Progenitor cell of endocrine pancreas (in vitro differentiated cells): Measurements from ENCODE around the gene SLC25A34. TPM values are rescaled to one million over a fixed set of nuclear protein-coding genes. Genes with fewer than 3 reads are reported as not detected.

Experiments
- DNase-seq: peaks from one replicate; pipeline ENCODE4 v3.0.0; 2021; ENCODE audit warnings: low spot score; ENCODE audit not compliant: unreplicated experiment
- H3K27ac Mint-ChIP-seq: 2 replicates; pipeline ENCODE4 v1.8.0; 2021; ENCODE audit warnings: mild to moderate bottlenecking, moderate library complexity, mixed read lengths
- H3K27me3 Mint-ChIP-seq: 2 replicates; pipeline ENCODE4 v1.8.0; 2021; ENCODE audit warnings: mixed read lengths
- H3K36me3 Mint-ChIP-seq: 2 replicates; pipeline ENCODE4 v1.8.0; 2022; ENCODE audit warnings: mixed read lengths; ENCODE audit not compliant: insufficient read depth
- H3K4me1 Mint-ChIP-seq: 2 replicates; pipeline ENCODE4 v1.8.0; 2021; ENCODE audit warnings: low read depth, mixed read lengths
- H3K4me3 Mint-ChIP-seq: 2 replicates; pipeline ENCODE4 v1.8.0; 2021; ENCODE audit warnings: low read depth, mild to moderate bottlenecking, moderate library complexity, mixed read lengths
- H3K9me3 Mint-ChIP-seq: 2 replicates; pipeline ENCODE4 v1.8.0; 2021; ENCODE audit warnings: low read depth, mixed read lengths
- CTCF ChIP-seq: fragments of 200-600 bp; sonication (generic); IDR thresholded peaks from one replicate; pipeline ENCODE4 v1.5.0; 2021; ENCODE audit warnings: antibody characterized with exemption, mild to moderate bottlenecking; ENCODE audit not compliant: unreplicated experiment
- total RNA-seq: library from RNA; stranded (reverse); gene quantifications from 2 replicates; pipeline ENCODE4 v1.2.1, GENCODE V29; 2021

Gene SLC25A34
- total RNA-seq, 1 donor from 2014 or later: 6.0 TPM

- no peaks in the 10 kb centered on the region for H3K9me3 Mint-ChIP-seq
- H3K27ac Mint-ChIP-seq: no peak overlapping the region
- peaks cover 8% of the 10 kb centered on the region for H3K36me3 Mint-ChIP-seq
- H3K27me3 Mint-ChIP-seq: no peaks in the 10 kb centered on the region
- H3K4me1 Mint-ChIP-seq: peaks cover 8% of the 10 kb centered on the region
- DNase-seq: no peak
- TF ChIP-seq CTCF: no peak
- no peak overlapping the region for H3K4me3 Mint-ChIP-seq
Observed at GRCh38 chr1:15707239-15707925, 28.7 kb upstream of the SLC25A34 start.

GRCh38 chr1:15708486-15709137, 27.4 kb upstream of the SLC25A34 start:
- H3K27ac Mint-ChIP-seq: no peak overlapping the region
- no peaks in the 10 kb centered on the region for H3K9me3 Mint-ChIP-seq
- no peak for DNase-seq
- no peak for TF ChIP-seq CTCF
- H3K4me3 Mint-ChIP-seq: no peak overlapping the region
- peaks cover 8% of the 10 kb centered on the region for H3K36me3 Mint-ChIP-seq
- H3K27me3 Mint-ChIP-seq: no peaks in the 10 kb centered on the region
- H3K4me1 Mint-ChIP-seq: peaks cover 1% of the 10 kb centered on the region

GRCh38 chr1:15709226-15709625, 26.8 kb upstream of the SLC25A34 start:
- TF ChIP-seq CTCF: no peak
- H3K9me3 Mint-ChIP-seq: no peaks in the 10 kb centered on the region

GRCh38 chr1:15712168-15712567, 23.9 kb upstream of the SLC25A34 start:
- Mint-ChIP-seq H3K4me1 (no peaks in the 10 kb centered on the region), H3K27me3 (no peaks in the 10 kb centered on the region), H3K4me3 (no peak overlapping the region), H3K27ac (no peak overlapping the region), H3K36me3 (peaks cover 1% of the 10 kb centered on the region), H3K9me3 (no peaks in the 10 kb centered on the region)
- TF ChIP-seq CTCF: no peak
- no peak for DNase-seq

More at GRCh38 chr1:15709226-15709625, 26.8 kb upstream of the SLC25A34 start:
- H3K27me3 Mint-ChIP-seq: no peaks in the 10 kb centered on the region
- no peak for DNase-seq
- H3K27ac Mint-ChIP-seq: peak overlapping the region; percentile 24
- H3K36me3 Mint-ChIP-seq: peaks cover 8% of the 10 kb centered on the region
- no peak overlapping the region for H3K4me3 Mint-ChIP-seq
- H3K4me1 Mint-ChIP-seq: peaks cover 1% of the 10 kb centered on the region

GRCh38 chr1:15714406-15715136, 21.5 kb upstream of the SLC25A34 start:
- no peak for DNase-seq
- Mint-ChIP-seq H3K36me3 (peaks cover 4% of the 10 kb centered on the region), H3K9me3 (no peaks in the 10 kb centered on the region), H3K4me3 (no peak overlapping the region), H3K27ac (peak overlapping the region; percentile 52), H3K4me1 (no peaks in the 10 kb centered on the region), H3K27me3 (no peaks in the 10 kb centered on the region)
- TF ChIP-seq CTCF: no peak
